GM18498 (cell line): ENCODE results near the gene NUP107.
"Not testable (repeated sequence)": the region's sequence is repeated elsewhere in the genome, so short reads cannot be mapped to it uniquely, and the experiment has no call there.

ENCODE experiments used
- ATAC-seq: cut with Tn5 transposase; IDR thresholded peaks from one replicate; pipeline ENCODE4 v1.9.1; 2021; ENCODE audit warnings: mild to moderate bottlenecking, moderate library complexity; ENCODE audit not compliant: unreplicated experiment

Gene NUP107

DNA sequence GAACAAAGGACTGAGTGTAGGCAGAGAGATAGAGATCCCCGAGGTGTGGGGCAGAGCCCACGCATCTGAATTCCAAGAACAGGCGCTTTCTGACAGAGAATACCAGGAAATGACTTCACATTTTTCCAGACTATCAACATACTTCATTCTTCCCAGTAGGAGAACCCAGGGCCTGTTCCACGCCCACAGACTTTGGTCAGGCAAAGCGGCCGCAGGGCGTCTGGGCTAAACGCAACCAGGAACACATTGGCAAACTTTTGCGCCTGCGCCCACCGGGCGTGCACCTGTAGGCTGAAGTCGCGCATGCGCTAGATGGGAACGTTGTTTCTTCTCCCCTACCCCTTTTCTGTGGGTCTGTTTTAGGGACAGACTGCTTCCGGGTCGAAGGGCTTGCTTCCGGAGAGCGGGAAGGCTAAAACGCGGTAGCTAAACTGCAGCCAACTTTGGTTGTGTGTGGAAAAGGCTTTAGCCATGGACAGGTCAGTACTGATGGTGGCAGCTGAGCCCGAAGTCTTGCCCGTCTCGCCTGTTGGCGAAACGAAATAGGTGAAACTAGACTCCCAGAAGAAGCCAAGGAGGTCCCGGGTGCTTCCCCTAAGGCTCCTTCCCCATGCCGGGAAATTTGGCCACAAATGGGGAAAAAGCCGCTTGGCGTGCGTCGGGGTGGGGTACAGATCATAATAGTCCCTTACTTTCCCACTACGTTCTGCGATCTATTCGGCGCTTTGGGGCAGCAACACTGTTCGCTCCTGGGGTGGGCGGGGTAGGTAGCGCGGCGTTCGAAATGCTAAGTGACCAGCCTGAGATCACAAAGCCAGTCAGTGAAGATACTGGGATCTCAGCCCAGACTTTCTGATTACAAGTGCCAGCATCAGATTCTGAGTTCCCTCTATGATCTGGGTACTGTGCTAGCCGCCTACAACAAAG lies at the start of gene NUP107:
Gene NUP107, plus strand, starts transcription at position 384 of the 927 bp plus-strand sequence. Its CDS starts 88 bp downstream, at position 472.
- ATAC-seq = peak; percentile 92

DNA sequence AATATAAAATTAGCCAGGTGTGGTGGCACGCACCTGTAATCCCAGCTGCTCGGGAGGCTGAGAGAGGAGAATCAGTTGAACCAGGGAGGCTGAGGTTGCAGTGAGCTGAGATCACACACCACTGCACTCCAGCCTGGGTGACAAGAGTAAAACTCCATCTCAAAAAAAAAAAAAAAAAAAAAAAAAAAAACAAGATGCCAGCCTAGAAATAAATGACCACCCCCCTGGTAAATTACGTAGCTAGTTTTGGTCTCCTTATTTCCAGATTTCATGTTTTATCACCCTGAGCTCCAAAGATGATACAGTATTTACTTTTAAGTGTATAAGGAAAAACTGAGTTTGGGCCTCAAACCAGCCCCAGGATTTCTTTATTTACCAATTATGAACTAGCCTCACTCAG lies 49.3 kb upstream of the NUP107 start:
- ATAC-seq = not testable (repeated sequence)

DNA sequence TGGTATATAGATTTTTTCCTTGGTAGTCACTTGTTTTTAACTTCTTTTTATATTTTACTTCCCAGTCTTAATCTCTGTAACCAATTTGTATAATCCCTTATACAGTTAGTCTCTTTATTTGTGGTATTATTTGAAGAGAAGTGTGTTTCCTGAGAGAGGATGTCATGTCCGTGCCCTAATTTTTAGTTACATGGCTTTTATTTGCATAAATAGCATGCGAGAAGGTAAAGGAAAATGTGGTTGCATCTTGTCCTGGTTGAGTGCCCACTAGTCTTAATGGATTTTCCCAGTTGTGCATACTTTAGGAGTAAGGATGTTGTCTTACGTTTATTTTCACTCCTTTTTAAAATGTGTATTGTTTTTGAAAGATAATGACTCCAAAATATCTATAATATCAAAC lies 48.6 kb upstream of the NUP107 start:
- ATAC-seq = no peak

DNA sequence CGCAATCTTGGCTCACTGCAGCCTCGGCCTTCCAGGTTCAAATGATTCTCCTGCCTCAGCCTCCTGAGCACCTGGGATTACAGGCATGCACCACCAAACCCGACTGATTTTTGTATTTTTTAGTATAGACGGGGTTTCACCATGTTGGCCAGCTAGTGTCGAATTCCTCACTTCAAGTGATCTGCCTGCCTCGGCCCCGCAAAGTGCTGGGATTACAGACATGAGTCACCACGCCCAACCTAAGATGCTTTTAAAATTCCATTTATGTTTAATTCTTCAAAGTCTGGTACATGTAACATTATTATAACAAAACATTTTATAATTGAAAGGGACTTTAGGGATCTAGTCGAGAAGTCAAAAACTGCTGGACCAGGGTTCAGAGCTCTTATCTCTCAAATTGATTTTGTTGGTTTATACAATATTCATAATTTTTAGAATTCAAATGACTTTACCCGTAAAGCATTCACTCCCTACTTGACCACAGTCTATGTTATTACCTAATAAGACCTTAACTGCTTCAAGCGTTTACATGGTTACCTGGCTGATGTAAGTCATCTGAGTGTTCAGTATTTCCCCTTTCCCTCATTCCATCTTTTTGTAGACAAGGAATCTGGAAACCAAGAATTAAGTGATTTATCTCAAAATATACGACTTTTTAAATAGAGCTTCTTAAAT lies 47.9 kb upstream of the NUP107 start:
- ATAC-seq = no peak

DNA sequence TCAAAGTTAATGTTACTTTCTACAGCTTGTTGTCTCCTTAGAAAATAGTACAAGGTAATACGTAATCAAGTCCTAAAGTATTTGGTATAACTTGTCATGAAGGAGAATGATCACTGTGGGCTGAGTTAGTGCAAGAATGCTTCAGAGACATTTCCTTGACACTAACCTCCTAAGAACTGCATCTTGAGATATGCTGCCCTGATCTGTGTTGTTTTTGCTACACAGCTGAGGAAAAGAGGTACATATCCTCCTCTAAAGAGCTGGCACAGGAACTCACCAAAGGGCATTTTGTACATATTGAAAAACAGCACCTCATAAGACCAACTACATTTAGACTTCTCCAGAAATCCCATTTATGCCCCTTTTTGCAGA lies 47.4 kb upstream of the NUP107 start:
- ATAC-seq = no peak

DNA sequence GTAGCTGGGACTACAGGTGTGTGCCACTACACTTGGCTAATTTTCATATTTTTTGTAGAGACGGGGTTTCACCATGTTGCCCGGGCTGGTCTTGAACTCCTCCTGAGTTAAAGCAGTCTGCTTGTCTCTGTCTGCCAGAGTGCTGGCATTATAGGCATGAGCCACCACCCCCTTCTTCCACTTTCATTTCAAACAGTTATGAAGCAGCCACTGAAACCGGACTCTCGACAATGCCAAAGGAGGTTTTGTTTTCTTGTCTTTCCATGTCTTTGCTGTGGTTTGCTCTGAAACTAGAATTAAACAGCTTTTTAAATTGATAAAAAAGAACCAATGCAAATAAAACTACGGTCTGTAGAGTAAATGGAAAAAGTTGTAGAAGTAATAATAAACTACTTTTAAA lies 45.6 kb upstream of the NUP107 start:
- ATAC-seq = peak; percentile 95

DNA sequence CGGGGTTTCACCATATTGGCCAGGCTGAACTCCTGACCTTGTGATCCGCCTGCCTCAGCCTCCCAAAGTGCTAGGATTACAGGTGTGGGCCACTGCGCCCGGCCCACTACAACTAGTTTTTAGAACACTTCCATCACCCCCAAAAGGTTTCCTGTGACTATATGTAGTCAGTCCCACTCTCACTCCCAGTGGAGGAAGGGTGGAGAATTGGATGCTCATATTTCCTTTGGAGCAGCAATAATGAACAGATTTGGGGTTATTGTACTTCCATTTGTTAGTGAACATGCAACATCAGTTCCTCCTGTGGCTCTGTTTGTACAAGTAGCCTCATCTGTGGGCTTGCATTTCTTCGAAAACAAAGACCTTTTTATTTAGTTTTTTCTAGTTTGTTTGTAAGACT lies 40.3 kb upstream of the NUP107 start:
- no peak for ATAC-seq

DNA sequence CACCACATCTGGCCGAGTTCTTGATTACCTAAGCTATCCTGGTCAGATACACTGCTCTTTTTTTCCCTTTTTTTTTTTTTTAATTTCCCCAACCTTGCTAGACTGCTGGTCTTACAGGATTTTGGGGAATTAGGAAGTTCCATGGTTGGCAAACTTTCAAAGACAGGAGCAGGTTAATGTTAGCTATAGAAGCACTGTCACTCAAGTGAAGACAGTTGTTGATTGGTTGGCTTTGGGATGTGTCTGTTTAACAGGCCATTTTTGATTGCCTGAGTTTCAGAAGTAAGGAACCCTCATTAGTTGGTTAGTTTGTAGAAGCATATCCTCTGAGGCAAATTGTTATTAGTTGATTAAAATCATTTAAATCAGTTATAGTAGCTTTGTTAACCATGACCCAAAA lies 39.3 kb upstream of the NUP107 start:
- no peak for ATAC-seq

DNA sequence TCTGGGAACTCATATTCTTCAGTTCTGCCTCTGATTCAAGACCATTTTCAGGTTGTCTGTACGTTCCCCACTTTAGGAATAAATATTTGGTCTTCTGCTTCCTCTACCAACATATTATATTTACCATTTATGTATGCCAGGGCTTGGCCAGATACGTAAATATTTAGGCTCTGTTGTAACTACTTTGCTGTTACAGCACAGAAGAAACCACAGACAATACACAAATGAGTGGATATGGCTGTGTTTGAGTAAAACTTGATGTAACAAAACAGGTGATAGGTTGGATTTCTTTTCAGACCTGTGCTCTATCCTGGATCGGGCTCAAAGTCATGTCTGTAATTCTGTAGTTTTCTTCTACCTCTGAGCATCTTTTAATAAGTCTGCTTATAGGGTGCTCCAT lies 38.6 kb upstream of the NUP107 start:
- no peak for ATAC-seq

DNA sequence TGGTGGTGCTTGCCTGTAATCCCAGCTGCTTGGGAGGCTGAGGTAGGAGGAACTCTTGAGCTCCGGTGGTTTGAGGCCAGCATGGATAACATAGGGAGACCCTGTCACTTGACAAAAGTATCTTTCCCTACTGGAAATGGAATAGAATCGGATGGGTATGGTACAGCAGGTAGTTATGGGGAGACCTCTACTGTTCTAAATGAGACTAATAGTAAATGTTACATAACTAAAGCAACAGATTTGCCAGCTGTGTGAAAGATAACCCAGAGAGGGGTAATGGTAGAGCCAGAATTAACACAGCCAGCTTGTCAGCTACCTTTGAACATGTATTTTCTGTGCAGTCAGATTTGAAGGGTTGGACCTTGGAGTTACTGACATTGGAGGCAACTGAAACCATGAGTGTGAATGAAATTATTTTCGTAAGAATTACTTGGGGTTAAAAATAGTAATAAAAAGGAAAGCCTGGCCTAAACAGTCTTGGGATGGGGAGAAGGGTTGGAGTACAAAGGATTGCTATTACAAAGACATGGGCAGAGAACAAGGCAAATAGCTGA lies 21.7 kb upstream of the NUP107 start:
- ATAC-seq = no peak

DNA sequence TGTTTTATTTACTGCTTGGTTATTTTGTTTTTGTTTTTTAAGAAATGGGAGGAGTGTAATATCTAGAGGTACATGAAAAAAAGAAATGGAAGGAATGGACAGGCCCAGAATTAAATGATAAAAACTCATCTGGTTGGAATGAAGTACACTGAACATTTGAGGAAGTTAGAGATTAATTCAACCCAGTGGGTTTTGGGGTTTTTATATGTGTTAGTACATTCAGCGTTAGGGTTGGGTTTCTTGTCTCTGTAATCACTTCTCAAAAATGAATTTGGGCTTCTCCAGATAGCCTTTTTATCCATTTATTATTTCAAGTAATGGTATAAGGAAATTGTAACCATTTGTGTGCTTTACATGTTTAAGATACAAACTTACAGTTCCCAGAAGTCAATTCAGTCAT lies 19.5 kb upstream of the NUP107 start:
- ATAC-seq = no peak

DNA sequence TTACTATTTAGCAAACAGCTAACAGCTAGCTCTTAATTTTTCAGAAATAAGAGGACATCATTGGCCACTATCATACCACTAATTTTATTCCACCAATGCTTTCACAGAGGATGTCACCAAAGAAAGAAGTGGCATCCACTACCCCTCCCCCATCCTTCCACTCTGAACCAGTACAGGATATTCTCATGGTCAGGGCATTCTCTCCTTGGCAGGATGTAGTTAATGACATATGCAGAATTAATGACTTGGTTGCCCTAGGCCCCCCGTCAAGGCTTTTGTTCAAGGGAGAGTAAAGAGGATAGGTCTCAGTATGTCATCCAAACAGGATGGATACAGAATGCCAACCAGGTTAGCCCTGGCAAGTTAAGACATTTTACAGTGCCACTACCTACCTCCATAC lies 18.9 kb upstream of the NUP107 start:
- ATAC-seq = no peak

DNA sequence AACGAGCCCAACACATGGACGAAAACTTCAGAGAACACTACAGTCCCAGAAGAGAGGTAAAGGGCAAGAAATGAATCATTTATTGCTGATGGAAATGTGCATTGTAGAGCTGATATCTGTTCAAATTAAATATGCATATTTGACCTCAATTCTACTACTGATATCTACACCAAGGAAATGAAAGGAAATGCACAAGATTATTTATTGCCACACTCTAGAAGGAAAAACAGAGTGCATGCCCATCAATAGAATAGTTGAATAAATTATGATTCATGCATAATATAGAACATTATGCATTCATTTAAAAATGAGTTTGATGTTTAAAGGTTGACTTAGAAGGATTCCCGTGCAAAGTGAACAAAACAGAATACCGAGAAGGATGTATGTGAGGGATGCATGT lies 15.6 kb upstream of the NUP107 start:
- no peak for ATAC-seq

DNA sequence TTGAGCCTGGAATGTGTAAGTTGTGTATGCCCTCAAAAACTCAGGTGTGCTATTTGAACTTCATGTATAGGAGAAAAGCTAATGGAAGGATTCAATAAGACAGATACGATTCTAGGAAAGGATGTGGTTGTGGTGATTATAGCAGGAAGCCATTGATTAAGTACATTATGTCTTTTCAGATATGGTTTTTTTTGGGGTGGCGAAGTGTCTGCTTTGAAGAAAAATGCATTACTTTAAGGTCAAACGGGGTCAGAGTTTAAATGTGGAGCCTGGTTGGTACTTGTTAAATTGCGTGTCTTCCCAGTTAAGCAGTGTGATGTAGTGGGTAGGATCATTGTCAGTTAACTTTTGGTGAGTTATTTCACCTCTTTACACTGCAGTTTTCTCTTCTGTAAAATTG lies 13.0 kb upstream of the NUP107 start:
- ATAC-seq = no peak

DNA sequence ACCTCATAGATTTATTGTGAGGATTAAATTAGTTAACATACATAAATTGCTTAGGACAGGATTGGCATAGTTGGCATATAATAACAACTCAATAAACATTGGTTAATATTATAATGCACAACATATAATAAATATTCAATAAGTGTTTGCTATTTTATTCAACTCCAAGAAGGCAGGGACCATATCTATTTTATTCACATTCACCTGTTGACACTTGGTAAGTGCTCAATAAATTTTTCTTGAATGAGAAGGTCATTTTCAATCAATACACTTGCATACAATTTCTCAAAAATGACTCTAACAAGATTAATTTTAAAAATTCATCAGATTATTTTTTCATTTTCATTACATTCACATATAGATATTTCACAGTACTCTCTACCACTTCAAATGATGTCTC lies 12.4 kb upstream of the NUP107 start:
- no peak for ATAC-seq

DNA sequence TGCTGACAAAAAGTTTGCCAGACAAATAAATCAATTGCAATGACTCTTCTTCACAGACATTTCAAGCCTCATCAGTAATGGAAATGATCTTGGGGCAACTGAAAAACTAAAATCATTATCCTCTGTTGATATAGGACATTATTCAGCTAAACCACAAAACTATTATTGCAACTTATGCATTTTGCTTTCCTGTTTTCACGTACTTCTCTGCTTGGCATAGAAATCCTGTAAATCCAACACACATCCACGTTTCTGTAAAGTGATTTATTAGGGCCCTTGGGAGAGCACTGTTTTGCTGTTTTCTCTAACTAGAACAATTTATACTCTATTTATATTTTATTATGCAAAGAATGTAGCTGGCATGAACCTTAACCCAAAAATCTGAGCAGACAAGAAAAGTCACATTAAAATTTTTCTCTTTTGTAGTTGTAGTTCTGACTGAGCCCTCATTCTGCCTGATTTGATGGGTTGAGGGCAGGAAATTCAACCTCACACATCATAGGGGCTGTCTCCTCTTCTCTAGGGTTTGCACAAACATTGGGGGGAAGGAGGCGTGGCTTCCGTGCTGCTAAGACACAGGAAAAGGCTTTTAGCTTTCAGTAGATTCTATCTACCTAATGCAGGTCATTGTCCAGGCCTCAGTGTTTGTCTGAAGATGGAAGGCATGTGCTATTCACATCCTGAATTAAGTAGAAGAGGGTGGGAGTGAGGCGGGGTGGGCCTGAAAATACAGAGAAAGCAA lies 11.5 kb upstream of the NUP107 start:
- no peak for ATAC-seq

DNA sequence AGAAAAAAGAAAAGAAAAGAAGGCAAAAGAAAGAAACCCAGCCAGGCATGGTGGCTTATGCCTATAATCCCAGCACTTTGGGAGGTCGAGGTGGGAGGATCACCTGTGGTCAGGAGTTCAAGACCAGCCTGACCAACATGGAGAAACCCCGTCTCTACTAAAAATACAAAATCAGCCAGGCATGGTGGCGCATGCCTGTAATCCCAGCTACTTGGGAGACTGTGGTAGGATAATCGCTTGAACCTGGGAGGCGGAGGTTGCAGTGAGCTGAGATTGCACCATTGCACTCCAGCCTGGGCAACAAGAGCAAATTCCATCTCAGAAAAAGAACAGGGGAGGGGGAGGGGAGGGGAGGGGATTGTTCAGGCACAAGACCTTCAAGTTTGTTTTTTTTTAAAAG lies 9.9 kb upstream of the NUP107 start:
- not testable (repeated sequence) for ATAC-seq

DNA sequence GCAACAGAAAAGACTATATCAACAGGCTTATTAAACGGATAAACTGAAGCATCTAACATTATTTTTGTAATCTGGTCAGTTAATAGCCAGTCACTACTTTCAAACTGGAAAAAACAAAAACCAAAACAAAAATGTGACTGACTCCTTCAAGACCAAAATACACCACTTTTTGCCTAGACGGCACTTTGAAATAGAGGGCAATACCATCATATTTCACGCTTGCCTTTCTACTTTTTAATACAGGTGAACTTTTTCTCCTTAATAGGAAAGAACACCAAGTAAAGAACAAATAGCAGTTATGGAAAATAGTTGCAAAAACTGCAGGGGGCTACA lies 550 bp upstream of the NUP107 start:
- ATAC-seq = peak; percentile 2

DNA sequence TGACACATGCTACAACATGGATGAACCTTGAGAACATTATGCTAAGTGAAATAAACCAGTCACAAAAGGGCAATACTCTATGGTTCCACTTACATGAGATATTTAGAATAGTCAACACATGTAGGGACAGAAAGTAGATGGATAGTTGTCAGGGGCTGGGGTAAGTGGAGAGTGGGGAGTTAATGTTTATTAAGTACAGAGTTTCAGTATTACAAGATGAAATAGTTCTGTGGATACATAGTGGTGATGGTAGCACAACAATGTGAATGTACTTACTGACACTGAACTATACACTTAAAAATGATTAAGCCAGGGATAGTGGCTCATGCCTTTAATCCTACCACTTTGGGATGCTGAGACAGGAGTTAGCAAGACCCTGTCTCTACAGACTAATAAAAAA lies 8.7 kb downstream of the NUP107 start:
- no peak for ATAC-seq

DNA sequence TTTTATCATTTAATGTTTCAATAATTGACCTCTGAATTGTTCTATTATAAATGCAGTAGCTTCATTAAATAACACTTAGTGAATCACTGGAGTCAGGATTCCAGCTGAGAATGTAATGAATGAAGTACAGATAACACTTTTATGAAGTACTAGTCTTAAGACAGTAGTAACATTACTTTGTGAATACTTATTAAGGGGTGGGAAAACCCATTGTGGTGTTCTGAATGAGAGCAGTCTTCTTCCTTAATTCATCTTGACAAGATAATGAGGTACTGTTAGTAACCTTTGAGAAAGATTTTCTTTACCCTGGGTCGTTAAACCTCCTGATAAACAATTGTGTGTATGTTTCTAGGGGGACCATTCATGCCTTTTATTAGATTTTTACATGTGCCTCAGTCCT lies 12.7 kb downstream of the NUP107 start:
- ATAC-seq = no peak

DNA sequence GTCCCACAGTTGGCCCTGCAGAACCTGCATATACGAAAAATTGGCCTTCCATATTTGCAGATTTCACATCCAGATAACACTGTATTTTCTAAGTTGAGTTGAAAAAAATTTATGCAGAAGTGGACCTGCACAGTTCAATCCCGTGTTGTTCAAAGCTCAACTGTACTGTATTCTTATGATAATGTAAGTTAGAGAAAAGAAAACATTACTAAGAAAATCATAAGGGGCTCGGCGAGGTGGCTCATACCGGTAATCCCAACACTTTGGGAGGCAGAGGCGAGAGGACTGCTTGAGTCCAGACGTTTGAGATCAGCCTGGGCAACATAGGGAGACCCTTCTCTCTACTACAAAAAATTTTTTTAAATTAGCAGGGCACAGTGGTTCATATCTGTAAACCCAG lies 41.0 kb downstream of the NUP107 start:
- no peak for ATAC-seq
